Neural cell (in vitro differentiated cells): ENCODE data around the gene CERKL.

Source experiments
- CTCF ChIP-seq: fragments of 450-650 bp; IDR thresholded peaks from 2 replicates; pipeline ENCODE4 v1.5.1; 2014; ENCODE audit warnings: antibody characterized with exemption, mild to moderate bottlenecking, moderate library complexity; ENCODE audit not compliant: poor library complexity, severe bottlenecking
- EP300 ChIP-seq: fragments of 450-650 bp; conservative IDR thresholded peaks from 2 replicates; pipeline ENCODE4 v1.6.1; 2014; ENCODE audit warnings: antibody characterized with exemption, mild to moderate bottlenecking, moderate library complexity; ENCODE audit not compliant: poor library complexity, severe bottlenecking
- EZH2 ChIP-seq: fragments of 200-600, 300-800 bp; shearing (Covaris generic), sonication (generic); IDR thresholded peaks from 2 replicates; pipeline ENCODE4 v1.6.1; 2014; ENCODE audit warnings: antibody characterized with exemption, low read length, borderline replicate concordance, mild to moderate bottlenecking; ENCODE audit not compliant: insufficient read depth, poor library complexity, severe bottlenecking
- POLR2AphosphoS5 ChIP-seq: IDR thresholded peaks from 2 replicates; pipeline ENCODE4 v1.6.1; 2012
- REST ChIP-seq: IDR thresholded peaks from 2 replicates; pipeline ENCODE4 v1.6.1; 2012; ENCODE audit warnings: borderline replicate concordance
- SMC3 ChIP-seq: fragments of 450-650 bp; conservative IDR thresholded peaks from 2 replicates; pipeline ENCODE4 v1.6.1; 2014; ENCODE audit warnings: antibody characterized with exemption, mild to moderate bottlenecking, moderate library complexity; ENCODE audit not compliant: poor library complexity

DNA sequence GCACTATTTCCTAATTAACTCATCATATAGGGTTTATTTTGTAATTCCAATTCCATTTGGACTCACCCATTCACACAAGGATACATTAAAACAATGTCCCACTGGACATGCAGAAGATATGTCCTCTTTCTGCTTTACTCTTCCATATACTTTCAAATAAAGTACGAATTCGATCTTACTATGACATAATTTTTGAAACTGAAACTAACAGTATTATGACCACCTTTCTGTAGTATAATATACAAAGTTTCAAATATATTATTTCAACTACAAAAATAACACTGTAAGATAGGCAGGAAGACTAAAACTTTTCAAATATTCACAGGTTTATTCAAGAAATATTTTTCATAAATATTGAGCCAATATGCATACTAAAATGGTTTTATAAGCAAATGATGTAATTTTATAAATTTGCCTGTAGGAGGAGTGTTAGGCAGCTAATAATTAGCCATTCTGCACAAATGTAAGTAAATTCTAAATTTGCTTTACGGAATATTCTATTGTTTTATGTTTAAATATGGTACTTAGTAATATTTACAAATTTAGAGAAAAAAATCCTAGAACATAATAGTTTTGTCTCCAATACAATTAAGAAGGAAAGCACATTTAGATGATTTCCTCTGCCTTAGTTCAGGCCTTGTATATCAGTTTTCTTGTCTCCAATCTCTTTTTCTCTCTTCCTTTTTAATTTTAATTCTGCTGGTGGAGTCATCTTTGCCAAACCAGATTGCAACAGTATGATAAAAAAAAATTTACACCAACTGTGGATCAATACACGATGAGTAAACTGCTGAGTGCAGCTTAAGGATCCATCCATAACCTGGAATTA lies 85.9 kb downstream of the CERKL start:
- TF ChIP-seq CTCF (no peak), EZH2 (no peak), EP300 (no peak), REST (no peak), POLR2AphosphoS5 (no peak), SMC3 (no peak)
